Activated naive CD8-positive, alpha-beta T cell treated with anti-CD3 and anti-CD28 coated beads, Interleukin-2, amount 50 U/mL, for 16 hours (primary cell): ENCODE results near the gene SLC35C1.
"Not testable (repeated sequence)": the region's sequence is repeated elsewhere in the genome, so short reads cannot be mapped to it uniquely, and the experiment has no call there.

Experiments
- DNase-seq: peaks from one replicate; pipeline ENCODE4 v3.0.0-alpha.2; 2020; ENCODE audit warnings: low read depth, low spot score

Gene SLC35C1

GRCh38 chr11:45810431-45811108 lies 5.6 kb downstream of the SLC35C1 start:
- DNase-seq, result no peak

GRCh38 chr11:45811109-45811435 lies 6.1 kb downstream of the SLC35C1 start:
- no peak for DNase-seq

- no peak for DNase-seq
Observed at GRCh38 chr11:45811571-45812290, 6.8 kb downstream of the SLC35C1 start.

- no peak for DNase-seq
Observed at GRCh38 chr11:45812581-45813548, 7.9 kb downstream of the SLC35C1 start.

- no peak for DNase-seq
Observed at GRCh38 chr11:45815747-45816146, 10.8 kb downstream of the SLC35C1 start.

GRCh38 chr11:45816614-45817013 lies 11.7 kb downstream of the SLC35C1 start:
- no peak for DNase-seq

- DNase-seq, result no peak
Observed at GRCh38 chr11:45817191-45817590, 12.2 kb downstream of the SLC35C1 start.

- DNase-seq, result no peak
Observed at GRCh38 chr11:45818961-45819605, 14.1 kb downstream of the SLC35C1 start.

GRCh38 chr11:45820211-45820857 lies 15.4 kb downstream of the SLC35C1 start:
- no peak for DNase-seq

GRCh38 chr11:45826492-45826891 lies 21.5 kb downstream of the SLC35C1 start:
- not testable (repeated sequence) for DNase-seq

GRCh38 chr11:45827123-45827522 lies 22.2 kb downstream of the SLC35C1 start:
- DNase-seq, result no peak

GRCh38 chr11:45828996-45829395 lies 24.0 kb downstream of the SLC35C1 start:
- DNase-seq, result no peak

GRCh38 chr11:45830596-45830995 lies 25.6 kb downstream of the SLC35C1 start:
- DNase-seq, result no peak

- DNase-seq, result no peak
Observed at GRCh38 chr11:45832811-45833441, 28.0 kb downstream of the SLC35C1 start.

GRCh38 chr11:45833761-45834160 lies 28.8 kb downstream of the SLC35C1 start:
- no peak for DNase-seq

- no peak for DNase-seq
Observed at GRCh38 chr11:45834298-45834756, 29.4 kb downstream of the SLC35C1 start.

- no peak for DNase-seq
Observed at GRCh38 chr11:45839204-45839603, 34.3 kb downstream of the SLC35C1 start.

- not testable (repeated sequence) for DNase-seq
Observed at GRCh38 chr11:45840251-45840650, 35.3 kb downstream of the SLC35C1 start.

GRCh38 chr11:45843158-45843924 lies 38.4 kb downstream of the SLC35C1 start:
- peak; percentile 75 for DNase-seq
